Gastrocnemius medialis (tissue), 4 donors: Measurements from ENCODE around the gene WWOX. TPM values are rescaled to one million over a fixed set of nuclear protein-coding genes. Genes with fewer than 3 reads are reported as not detected.

ENCODE experiments used
- ATAC-seq, 2 donors: fragments of 150-250 bp; one replicate each; pipeline ENCODE4 v1.9.1; 2016
- DNase-seq, 2 donors: peaks; one replicate each; pipeline ENCODE4 v3.0.0-alpha.2; 2019
- H3K27ac ChIP-seq, 4 donors: fragments of 200-600 bp; sonication (generic); 1 replicate in 1 of 4; 2 replicates in 3 of 4; pipeline ENCODE4 v1.5.1; 2016 to 2018; ENCODE audit warnings: mild to moderate bottlenecking in 2 of 4, moderate library complexity in 1 of 4
- H3K27me3 ChIP-seq, 3 donors: fragments of 200-600 bp; sonication (generic) in 2 of 3; 1 replicate in 1 of 3; 2 replicates in 2 of 3; pipeline versions ENCODE4 v1.5.1 to v1.6.0; 2016 to 2019; ENCODE audit warnings: mild to moderate bottlenecking in 1 of 3, moderate library complexity in 1 of 3
- H3K36me3 ChIP-seq, 2 donors: fragments of 200-600 bp; sonication (generic) in 1 of 2; one replicate each; pipeline ENCODE4 v1.5.1; 2017 to 2018
- H3K4me1 ChIP-seq, 2 donors: fragments of 200-600 bp; sonication (generic) in 1 of 2; one replicate each; pipeline ENCODE4 v1.5.1; 2016 to 2017; ENCODE audit warnings: mild to moderate bottlenecking in 2 of 2
- H3K4me3 ChIP-seq, 4 donors: fragments of 200-600 bp; sonication (generic) in 3 of 4; 1 replicate in 1 of 4; 2 replicates in 3 of 4; pipeline ENCODE4 v1.5.1; 2016 to 2019; ENCODE audit warnings: mild to moderate bottlenecking in 2 of 4
- H3K9me3 ChIP-seq, 3 donors: fragments of 200-600 bp; sonication (generic) in 2 of 3; 1 replicate in 1 of 3; 2 replicates in 2 of 3; pipeline ENCODE4 v1.5.1; 2016 to 2019
- CTCF ChIP-seq, 5 experiments: fragments of 450-650 bp in 3 of 5; fragments of 200-600 bp in 2 of 5; sonication (generic) in 2 of 5; IDR thresholded peaks in 4 of 5; conservative IDR thresholded peaks in 1 of 5; 1 replicate in 4 of 5; 2 replicates in 1 of 5; pipeline ENCODE4 v1.5.1; 2016 to 2019; ENCODE audit warnings: antibody characterized with exemption in 5 of 5, mild to moderate bottlenecking in 3 of 5, moderate library complexity in 3 of 5
- POLR2A ChIP-seq, 2 donors: fragments of 450-650 bp; IDR thresholded peaks; one replicate each; pipeline ENCODE4 v1.6.1; 2017; ENCODE audit warnings: antibody characterized with exemption in 2 of 2, mild to moderate bottlenecking in 2 of 2, moderate library complexity in 2 of 2
- in situ Hi-C, 4 donors: fragments of 200-750 bp; cut with MboI; loops; one replicate each; pipeline versions ENCODE4 v1.15.0 to v1.8.0; 2017; ENCODE audit warnings: low sequenced_read_pairs in 4 of 4
- intact Hi-C: fragments of 100-400 bp; cut with DNase I; formaldehyde crosslinking; loops from one replicate; pipeline ENCODE4 v1.15.1; 2023; ENCODE audit warnings: low total_unique reads
- total RNA-seq, 4 donors: library from RNA; depleted of rRNA; stranded (reverse); fragments of >200 nt; gene quantifications; one replicate each; pipeline versions ENCODE4 v1.1.0 to v1.2.3, GENCODE V29; 2016

The WWOX gene
- total RNA-seq, 4 donors from 2014 or later: 3.3 to 13.0 (median 6.0) TPM

GRCh38 chr16:79074951-79075350, 975.5 kb downstream of the WWOX start:
- TF ChIP-seq CTCF (IDR thresholded peaks at IDR 0.05 in 4 of 5, conservative IDR thresholded peaks at IDR 0.05 in 1 of 5): no peak
- no peak for TF ChIP-seq POLR2A (IDR thresholded peaks at IDR 0.05)
- DNase-seq (no peak), ATAC-seq (no peak)
- H3K9me3 ChIP-seq: no peaks in the 10 kb centered on the region
- intact Hi-C loops: no loop called here
- H3K27me3 ChIP-seq: no peaks in the 10 kb centered on the region
- H3K27ac ChIP-seq: no peak overlapping the region
- no peaks in the 10 kb centered on the region for H3K4me1 ChIP-seq
- H3K36me3 ChIP-seq: no peaks in the 10 kb centered on the region
- in situ Hi-C loops: no loop called here
- no peak overlapping the region for H3K4me3 ChIP-seq

- intact Hi-C loops: no loop called here
- no peak overlapping the region for H3K4me3 ChIP-seq
These were observed 976.8 kb downstream of the WWOX start for GRCh38 chr16:79076047-79076767.

GRCh38 chr16:79077346-79077745, 977.9 kb downstream of the WWOX start:
- Histone ChIP-seq H3K9me3 (no peaks in the 10 kb centered on the region), H3K27me3 (no peaks in the 10 kb centered on the region), H3K4me1 (no peaks in the 10 kb centered on the region), H3K36me3 (no peaks in the 10 kb centered on the region), H3K27ac (no peak overlapping the region), H3K4me3 (no peak overlapping the region)
- intact Hi-C loops (no loop called here), in situ Hi-C loops (no loop called here)
- DNase-seq (no peak), ATAC-seq (no peak)
- TF ChIP-seq CTCF (IDR thresholded peaks at IDR 0.05 in 4 of 5, conservative IDR thresholded peaks at IDR 0.05 in 1 of 5): no peak
- TF ChIP-seq POLR2A (IDR thresholded peaks at IDR 0.05): no peak

More at GRCh38 chr16:79076047-79076767, 976.8 kb downstream of the WWOX start:
- no peaks in the 10 kb centered on the region for H3K4me1 ChIP-seq
- in situ Hi-C loops: no loop called here
- TF ChIP-seq POLR2A (IDR thresholded peaks at IDR 0.05) (no peak), CTCF (IDR thresholded peaks at IDR 0.05 in 4 of 5, conservative IDR thresholded peaks at IDR 0.05 in 1 of 5) (no peak)
- DNase-seq (no peak), ATAC-seq (no peak)
- no peaks in the 10 kb centered on the region for H3K9me3 ChIP-seq
- no peaks in the 10 kb centered on the region for H3K27me3 ChIP-seq
- H3K27ac ChIP-seq: no peak overlapping the region
- no peaks in the 10 kb centered on the region for H3K36me3 ChIP-seq

GRCh38 chr16:79079656-79080420, 980.4 kb downstream of the WWOX start:
- intact Hi-C loops: no loop called here
- TF ChIP-seq CTCF (IDR thresholded peaks at IDR 0.05 in 4 of 5, conservative IDR thresholded peaks at IDR 0.05 in 1 of 5) (no peak), POLR2A (IDR thresholded peaks at IDR 0.05) (no peak)
- ATAC-seq: no peak

More at GRCh38 chr16:79079656-79080420, 980.4 kb downstream of the WWOX start:
- H3K27me3 ChIP-seq: no peaks in the 10 kb centered on the region
- no peak overlapping the region for H3K27ac ChIP-seq
- no peak for DNase-seq
- no peaks in the 10 kb centered on the region for H3K4me1 ChIP-seq
- H3K4me3 ChIP-seq: no peak overlapping the region
- H3K36me3 ChIP-seq: no peaks in the 10 kb centered on the region
- in situ Hi-C loops: no loop called here
- no peaks in the 10 kb centered on the region for H3K9me3 ChIP-seq
